Right ventricle myocardium superior (tissue), 1 donor: ENCODE measurements around the gene UNG. TPM values are rescaled to one million over a fixed set of nuclear protein-coding genes. Genes with fewer than 3 reads are reported as not detected.

Experiments used
- ATAC-seq: fragments of 200-7000 bp; cut with Tn5 transposase; one replicate; pipeline ENCODE4 v1.9.1; 2020; ENCODE audit warnings: mild to moderate bottlenecking; ENCODE audit not compliant: poor library complexity
- DNase-seq: peaks from one replicate; pipeline ENCODE4 v3.0.0-alpha.2; 2020
- intact Hi-C: fragments of 100-400 bp; cut with DNase I; formaldehyde crosslinking; loops from one replicate; pipeline ENCODE4 v1.11.2; 2022
- total RNA-seq: library from RNA; stranded (reverse); fragmentation: NEBNext Ultra II Directional; extraction: Animal tissue kit (Norgen Biotek cat#: 25700); gene quantifications from one replicate; pipeline ENCODE4 v1.2.1, GENCODE V29; 2021
- donor health status: DM: no; HTN: yes; CAD: no; lungs with severe emphysema.

UNG gene
- total RNA-seq, 1 donor from 2014 or later, result 24.8 TPM

- intact Hi-C loops, result loop anchor here (10.0 kb wide), 1 partner anchor 440 kb away; no protein-coding TSS in a partner anchor
- ATAC-seq (no peak), DNase-seq (no peak)
Observed at GRCh38 chr12:109084425-109084824, 13.0 kb upstream of the UNG start.

DNA sequence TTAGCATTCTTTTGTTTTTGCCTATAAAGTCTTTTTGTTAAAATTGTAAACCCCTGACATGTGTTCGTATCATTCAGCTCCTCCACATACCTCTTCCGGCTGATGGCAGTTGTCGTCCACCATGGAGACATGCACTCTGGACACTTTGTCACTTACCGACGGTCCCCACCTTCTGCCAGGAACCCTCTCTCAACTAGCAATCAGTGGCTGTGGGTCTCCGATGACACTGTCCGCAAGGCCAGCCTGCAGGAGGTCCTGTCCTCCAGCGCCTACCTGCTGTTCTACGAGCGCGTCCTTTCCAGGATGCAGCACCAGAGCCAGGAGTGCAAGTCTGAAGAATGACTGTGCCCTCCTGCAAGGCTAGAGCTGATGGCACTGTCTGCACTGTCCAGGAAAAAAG is 11.8 kb upstream of the UNG start:
- ATAC-seq (no peak), DNase-seq (no peak)
- intact Hi-C loops, result loop anchor here (10.0 kb wide), 1 partner anchor 441 kb away; no protein-coding TSS in a partner anchor

DNA sequence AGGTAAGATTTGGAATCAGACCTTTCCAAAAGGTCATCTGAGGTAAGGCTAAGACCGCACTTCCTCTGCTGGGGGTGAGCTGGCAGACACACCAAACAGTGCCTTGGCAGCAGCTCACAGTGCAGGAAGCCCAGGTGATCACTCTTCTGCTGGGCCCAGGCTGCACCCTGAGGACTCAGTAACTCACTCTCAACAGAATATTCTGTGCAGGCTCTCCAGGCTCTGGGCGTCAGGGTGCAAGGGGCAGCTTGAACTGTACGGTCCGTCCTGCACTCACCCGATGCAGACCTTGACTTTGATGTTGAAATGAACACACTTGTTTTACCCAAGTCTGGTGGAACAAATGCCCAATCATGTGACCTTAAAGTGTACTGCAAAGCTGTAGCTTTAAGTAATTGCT is 10.1 kb upstream of the UNG start:
- DNase-seq (no peak), ATAC-seq (peak; percentile 66)
- intact Hi-C loops, result loop anchor here (10.0 kb wide), 1 partner anchor 442 kb away; no protein-coding TSS in a partner anchor

DNA sequence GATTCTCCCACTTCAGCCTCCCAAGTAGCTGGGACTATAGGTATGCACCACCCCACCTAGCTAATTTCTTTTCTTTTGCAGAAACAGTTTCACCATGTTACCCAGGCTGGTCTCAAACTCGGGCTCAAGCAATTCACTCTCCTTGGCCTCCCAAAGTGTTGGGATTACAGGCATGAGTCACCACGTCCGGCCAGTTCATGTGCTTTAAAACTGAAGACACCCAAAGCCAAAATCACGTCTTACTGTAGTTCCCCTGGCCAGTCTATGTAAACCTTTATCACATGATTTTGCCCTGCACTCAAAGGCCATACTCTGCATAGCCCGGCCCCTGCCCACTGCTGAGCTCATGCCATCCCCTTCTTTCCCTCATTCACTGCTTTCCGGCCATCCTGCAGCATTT is 8.6 kb upstream of the UNG start:
- ATAC-seq (no peak), DNase-seq (no peak)
- intact Hi-C loops, result loop anchor here (10.0 kb wide), 1 partner anchor 444 kb away; no protein-coding TSS in a partner anchor

- no peak for ATAC-seq
- DNase-seq, result no peak
- intact Hi-C loops, result loop anchor here (5.0 to 10.0 kb wide), 3 partner anchors 205 to 527 kb away; partner anchors contain the start of genes DAO, ISCU and SART3
Observed at GRCh38 chr12:109089683-109090082, 7.7 kb upstream of the UNG start.

DNA sequence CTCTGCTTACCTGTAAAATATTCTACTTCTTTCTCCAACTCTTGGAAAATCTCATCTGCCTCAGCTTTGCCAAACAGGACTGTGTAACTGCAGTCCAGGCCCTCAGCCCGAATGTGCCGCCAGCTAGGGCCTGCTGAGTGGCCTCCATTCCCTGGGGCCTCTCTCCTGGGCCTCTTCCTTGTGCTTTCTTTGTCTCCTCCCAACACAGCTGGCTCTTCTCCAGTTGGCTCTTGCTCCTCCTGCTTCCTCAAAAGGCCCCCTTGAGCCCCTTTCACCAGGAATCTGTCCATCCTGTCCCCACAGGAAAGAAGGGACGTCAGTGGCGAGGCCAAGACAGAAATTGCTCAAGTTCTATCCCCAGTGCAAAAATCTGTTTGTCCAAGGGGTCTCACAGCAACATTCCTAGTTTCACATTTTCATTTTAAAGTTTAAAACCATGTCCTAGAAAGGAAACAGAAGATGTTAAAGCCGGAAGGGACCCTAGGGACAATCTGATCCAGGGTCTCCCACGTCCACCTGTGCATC is 4.8 kb upstream of the UNG start:
- ATAC-seq, result no peak
- intact Hi-C loops, result loop anchor here (5.0 to 10.0 kb wide), 2 partner anchors 208 to 530 kb away; partner anchors contain the start of genes DAO, ISCU and SART3

DNA sequence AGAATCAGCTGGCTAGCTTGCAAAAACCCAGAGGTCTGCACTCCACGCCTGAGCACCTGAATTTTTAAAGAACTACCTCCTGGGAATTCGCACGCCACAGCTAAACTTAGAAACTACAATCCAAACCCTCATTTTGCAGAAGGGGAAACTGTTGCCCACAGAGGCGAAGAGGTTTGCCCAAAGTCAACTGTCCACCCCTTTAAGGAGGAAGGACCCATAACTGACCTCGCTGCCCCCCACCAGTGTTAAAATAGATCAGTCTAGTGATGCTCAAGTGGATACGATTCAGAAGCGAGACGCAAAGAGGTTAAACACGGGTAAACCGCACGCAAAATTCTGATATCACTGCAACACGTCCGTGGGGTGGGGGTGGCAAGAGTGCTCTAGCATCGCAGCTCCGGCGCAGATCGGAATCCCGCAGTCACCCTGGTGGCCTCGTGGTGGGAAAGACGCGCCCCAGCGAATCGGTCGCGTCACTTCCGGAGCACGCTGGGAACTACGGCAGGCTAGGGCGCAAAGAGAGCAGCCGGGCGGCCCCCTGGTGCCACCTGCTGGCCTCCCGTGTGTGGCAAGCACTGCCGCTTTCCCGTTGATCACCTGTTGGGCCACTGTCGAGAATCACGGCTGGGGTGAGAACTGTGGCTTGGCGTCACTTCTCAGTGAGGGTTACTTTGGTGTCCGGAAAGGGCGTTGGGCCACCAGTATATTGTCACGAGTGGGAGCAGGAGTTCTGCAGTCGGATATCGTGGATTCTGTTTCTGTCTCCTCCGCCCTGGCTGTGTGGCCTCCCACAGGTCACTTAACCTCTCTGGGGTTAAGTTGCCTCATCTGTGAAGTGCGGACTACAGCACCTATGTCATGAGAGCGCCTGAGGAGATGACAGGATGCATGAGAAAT is 4.1 kb upstream of the UNG start, which contains the start of gene ALKBH2:
Gene ALKBH2, minus strand, starts transcription at position 451 of the 897 bp plus-strand sequence. CDS start 686 bp downstream, outside the sequence.
- DNase-seq (peak; percentile 97), ATAC-seq (peak; percentile 84)
- intact Hi-C loops, result loop anchor here (5.0 to 10.0 kb wide), 2 partner anchors 208 to 531 kb away; partner anchors contain the start of genes DAO, ISCU and SART3

More for the DNA sequence above, 4.8 kb upstream of the UNG start:
- DNase-seq, result no peak

DNA sequence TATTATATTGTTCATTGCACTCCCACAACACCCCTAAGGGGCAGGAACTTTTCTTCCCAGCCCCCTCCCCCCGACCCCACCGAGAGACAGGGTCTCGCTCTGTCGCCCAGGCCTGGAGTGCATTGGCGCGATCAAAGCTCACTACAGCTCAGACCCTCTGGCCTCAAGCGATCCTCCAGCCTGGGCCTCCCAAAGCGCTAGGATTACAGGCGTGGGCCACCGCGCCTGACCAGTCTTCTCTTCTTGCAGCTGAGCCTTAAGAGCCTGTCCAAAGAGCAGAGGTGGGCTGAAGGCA is 310 bp upstream of the UNG start:
- no peak for DNase-seq
- intact Hi-C loops, result loop anchor here (10.0 kb wide), 1 partner anchor 212 kb away; the partner anchor contains the start of gene DAO
- ATAC-seq, result no peak

DNA sequence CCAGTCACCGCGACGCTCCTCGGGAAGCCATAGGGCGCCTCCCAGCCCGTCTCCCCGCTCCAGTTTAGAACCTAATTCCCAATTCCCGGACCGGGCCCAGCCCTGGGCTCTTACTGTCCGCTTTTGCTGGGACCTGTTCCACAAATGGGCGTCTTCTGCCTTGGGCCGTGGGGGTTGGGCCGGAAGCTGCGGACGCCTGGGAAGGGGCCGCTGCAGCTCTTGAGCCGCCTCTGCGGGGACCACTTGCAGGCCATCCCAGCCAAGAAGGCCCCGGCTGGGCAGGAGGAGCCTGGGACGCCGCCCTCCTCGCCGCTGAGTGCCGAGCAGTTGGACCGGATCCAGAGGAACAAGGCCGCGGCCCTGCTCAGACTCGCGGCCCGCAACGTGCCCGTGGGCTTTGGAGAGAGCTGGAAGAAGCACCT is 797 bp downstream of the UNG start:
- peak; percentile 57 for ATAC-seq
- intact Hi-C loops, result loop anchor here (10.0 kb wide), 1 partner anchor 213 kb away; the partner anchor contains the start of gene DAO
- DNase-seq, result peak; percentile 86

DNA sequence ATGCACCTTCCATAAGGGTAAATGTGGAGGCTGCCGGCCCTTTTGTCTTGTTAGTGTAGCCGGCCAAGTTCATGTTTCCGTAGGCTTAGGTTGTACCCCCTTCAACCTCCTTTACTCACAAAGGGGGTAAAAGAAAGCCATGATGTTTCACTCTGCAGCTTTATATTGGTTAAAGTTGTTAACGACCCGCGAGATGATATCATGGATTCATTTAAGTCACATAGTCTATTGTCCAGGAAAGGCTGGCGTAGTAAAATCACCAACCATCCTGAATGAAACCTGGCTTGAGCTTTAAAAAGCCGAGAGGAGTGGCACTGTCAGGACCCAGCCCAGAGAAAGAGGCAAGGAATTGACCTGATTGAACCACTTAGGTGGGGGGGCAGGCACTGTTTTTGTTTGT is 1.3 kb downstream of the UNG start:
- peak; percentile 9 for ATAC-seq
- DNase-seq, result no peak
- intact Hi-C loops, result loop anchor here (10.0 kb wide), 1 partner anchor 214 kb away; the partner anchor contains the start of gene DAO

DNA sequence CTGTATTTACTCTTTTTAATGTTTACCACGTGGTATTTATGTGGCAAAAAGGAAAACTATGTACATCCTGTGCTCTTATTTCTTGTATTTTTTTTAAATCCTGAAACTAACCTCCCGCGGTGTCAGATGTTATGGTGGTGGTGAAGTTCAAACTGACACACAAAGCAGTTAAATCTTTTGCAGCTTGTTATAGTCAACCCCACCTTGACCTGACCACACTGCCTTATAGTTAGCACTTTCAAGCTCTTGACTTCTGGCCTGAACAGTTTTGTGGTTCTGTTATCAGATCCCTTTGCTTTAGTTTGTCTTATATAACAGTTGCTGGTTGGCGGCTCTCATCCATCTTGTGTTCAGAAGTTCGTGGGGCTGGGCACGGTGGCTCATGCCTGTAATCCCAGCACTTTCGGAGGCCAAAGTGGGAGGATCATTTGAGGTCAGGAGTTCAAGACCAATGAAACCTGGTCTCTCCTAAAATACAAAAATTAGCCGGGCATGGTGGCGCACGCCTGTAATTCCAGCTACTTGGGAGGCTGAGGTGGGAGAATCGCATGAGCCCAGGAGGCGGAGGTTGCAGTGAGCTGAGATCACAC is 2.1 kb downstream of the UNG start:
- ATAC-seq, result no peak
- intact Hi-C loops, result loop anchor here (10.0 kb wide), 1 partner anchor 215 kb away; the partner anchor contains the start of gene DAO

GRCh38 chr12:109100741-109101140 is 3.3 kb downstream of the UNG start:
- intact Hi-C loops, result no loop called here
- no peak for DNase-seq

More for the DNA sequence above, 2.1 kb downstream of the UNG start:
- DNase-seq, result no peak

GRCh38 chr12:109102491-109102890 is 5.1 kb downstream of the UNG start:
- intact Hi-C loops, result no loop called here
- ATAC-seq (no peak), DNase-seq (no peak)

More at GRCh38 chr12:109100741-109101140, 3.3 kb downstream of the UNG start:
- no peak for ATAC-seq

- DNase-seq (no peak), ATAC-seq (no peak)
- intact Hi-C loops, result no loop called here
Observed at GRCh38 chr12:109105176-109105575, 7.8 kb downstream of the UNG start.

DNA sequence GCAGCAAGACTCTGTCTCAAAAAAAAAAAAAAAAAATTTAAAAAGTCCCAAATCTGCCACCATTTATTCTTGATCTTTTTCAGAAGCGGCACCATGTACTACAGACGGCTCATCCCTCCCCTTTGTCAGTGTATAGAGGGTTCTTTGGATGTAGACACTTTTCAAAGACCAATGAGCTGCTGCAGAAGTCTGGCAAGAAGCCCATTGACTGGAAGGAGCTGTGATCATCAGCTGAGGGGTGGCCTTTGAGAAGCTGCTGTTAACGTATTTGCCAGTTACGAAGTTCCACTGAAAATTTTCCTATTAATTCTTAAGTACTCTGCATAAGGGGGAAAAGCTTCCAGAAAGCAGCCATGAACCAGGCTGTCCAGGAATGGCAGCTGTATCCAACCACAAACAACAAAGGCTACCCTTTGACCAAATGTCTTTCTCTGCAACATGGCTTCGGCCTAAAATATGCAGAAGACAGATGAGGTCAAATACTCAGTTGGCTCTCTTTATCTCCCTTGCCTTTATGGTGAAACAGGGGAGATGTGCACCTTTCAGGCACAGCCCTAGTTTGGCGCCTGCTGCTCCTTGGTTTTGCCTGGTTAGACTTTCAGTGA is 12.5 kb downstream of the UNG start:
- ATAC-seq, result no peak
- DNase-seq, result no peak
- intact Hi-C loops, result no loop called here

GRCh38 chr12:109110988-109111495 is 13.6 kb downstream of the UNG start:
- intact Hi-C loops, result no loop called here
- ATAC-seq (peak; percentile 91), DNase-seq (peak; percentile 96)

DNA sequence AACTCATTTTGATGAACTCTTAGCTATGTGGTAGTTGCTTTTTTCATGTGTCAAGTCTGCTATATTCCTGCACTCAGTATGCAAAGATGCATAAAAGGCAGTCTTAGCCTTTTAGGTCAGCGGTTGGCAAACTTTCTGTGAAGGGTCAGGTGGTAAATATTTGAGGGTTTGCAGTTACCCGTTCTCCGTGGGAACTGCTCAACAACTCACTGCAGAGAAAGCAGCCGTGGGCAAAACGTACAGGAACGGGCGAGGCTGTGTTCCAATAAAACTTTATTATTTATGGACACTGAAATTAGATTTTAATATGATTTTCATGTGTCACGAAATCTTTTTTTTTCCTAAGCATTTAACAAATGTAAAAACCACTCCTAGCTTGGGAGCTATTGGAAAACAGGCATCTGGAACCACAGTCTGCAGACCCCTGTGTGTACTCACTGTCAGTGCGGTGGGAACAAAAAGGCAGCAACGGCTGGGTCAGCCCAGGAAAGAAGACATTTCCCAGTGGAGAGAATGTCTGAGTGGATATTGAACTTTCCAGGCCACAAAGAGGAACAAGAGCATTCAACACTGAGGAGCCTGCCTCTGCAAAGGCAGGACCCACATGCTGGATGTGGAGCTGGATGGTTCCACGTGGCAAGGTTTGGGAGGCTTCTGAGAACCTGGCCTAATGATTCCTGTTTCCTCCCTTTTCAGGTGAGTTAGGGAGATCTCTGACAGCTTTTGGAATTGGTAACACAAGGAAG is 15.5 kb downstream of the UNG start:
- intact Hi-C loops, result no loop called here
- no peak for DNase-seq
- ATAC-seq, result no peak
